ENCODE measurements around the gene CCDC171.

The CCDC171 gene

GRCh38 chr9:15736569-15736968 lies 183.7 kb downstream of the CCDC171 start:
- H3K9me3 ChIP-seq (ENCODE audit: insufficient read depth, low read length), result no peaks in the 10 kb centered on the region
- H3K79me2 ChIP-seq (ENCODE audit: insufficient read depth, low read length), result no peaks in the 10 kb centered on the region
- H3F3A ChIP-seq (ENCODE audit: insufficient read depth), result no peaks in the 10 kb centered on the region
- TF ChIP-seq CTCF (IDR thresholded peaks at IDR 0.05; ENCODE audit: insufficient read depth, low read length, poor library complexity, severe bottlenecking) (no peak), EZH2phosphoT487 (conservative IDR thresholded peaks at IDR 0.05; ENCODE audit: low read length) (no peak)
- no peak overlapping the region for H3K4me3 ChIP-seq (ENCODE audit: insufficient read depth, low read length, poor library complexity, severe bottlenecking)
- no peak overlapping the region for H3K27ac ChIP-seq (ENCODE audit: low read depth, low read length)
- H3K27me3 ChIP-seq (ENCODE audit: low read length), result no peaks in the 10 kb centered on the region
- no peaks in the 10 kb centered on the region for H3K9me2 ChIP-seq (replicated peaks; ENCODE audit: insufficient read depth, low read length)
- H4K20me1 ChIP-seq (ENCODE audit: low read depth, low read length), result no peaks in the 10 kb centered on the region
- H2AFZ ChIP-seq (ENCODE audit: low read depth, low read length, severe bottlenecking), result no peak overlapping the region
- no peaks in the 10 kb centered on the region for H3K36me3 ChIP-seq (ENCODE audit: low read length)
- H3K4me2 ChIP-seq (ENCODE audit: low read depth, low read length, poor library complexity, severe bottlenecking), result no peak overlapping the region
- H3K9ac ChIP-seq (ENCODE audit: low read length), result no peak overlapping the region

GRCh38 chr9:15738011-15738410 lies 185.2 kb downstream of the CCDC171 start:
- no peaks in the 10 kb centered on the region for H3K9me2 ChIP-seq (replicated peaks; ENCODE audit: insufficient read depth, low read length)
- H3K9ac ChIP-seq (ENCODE audit: low read length), result no peak overlapping the region
- TF ChIP-seq EZH2phosphoT487 (conservative IDR thresholded peaks at IDR 0.05; ENCODE audit: low read length), result no peak
- H3K27ac ChIP-seq (ENCODE audit: low read depth, low read length), result no peak overlapping the region
- no peak overlapping the region for H2AFZ ChIP-seq (ENCODE audit: low read depth, low read length, severe bottlenecking)
- H3F3A ChIP-seq (ENCODE audit: insufficient read depth), result no peaks in the 10 kb centered on the region
- no peaks in the 10 kb centered on the region for H3K9me3 ChIP-seq (ENCODE audit: insufficient read depth, low read length)
- H3K4me3 ChIP-seq (ENCODE audit: insufficient read depth, low read length, poor library complexity, severe bottlenecking), result no peak overlapping the region
- no peaks in the 10 kb centered on the region for H3K79me2 ChIP-seq (ENCODE audit: insufficient read depth, low read length)
- no peaks in the 10 kb centered on the region for H3K36me3 ChIP-seq (ENCODE audit: low read length)
- H3K27me3 ChIP-seq (ENCODE audit: low read length), result no peaks in the 10 kb centered on the region
- no peaks in the 10 kb centered on the region for H4K20me1 ChIP-seq (ENCODE audit: low read depth, low read length)
- no peak overlapping the region for H3K4me2 ChIP-seq (ENCODE audit: low read depth, low read length, poor library complexity, severe bottlenecking)

GRCh38 chr9:15741015-15741414 lies 188.2 kb downstream of the CCDC171 start:
- Histone ChIP-seq H3K9ac (ENCODE audit: low read length) (no peak overlapping the region), H3K9me2 (replicated peaks; ENCODE audit: insufficient read depth, low read length) (no peaks in the 10 kb centered on the region), H3K79me2 (ENCODE audit: insufficient read depth, low read length) (no peaks in the 10 kb centered on the region), H3F3A (ENCODE audit: insufficient read depth) (no peaks in the 10 kb centered on the region), H4K20me1 (ENCODE audit: low read depth, low read length) (no peaks in the 10 kb centered on the region), H3K27me3 (ENCODE audit: low read length) (no peaks in the 10 kb centered on the region), H3K4me2 (ENCODE audit: low read depth, low read length, poor library complexity, severe bottlenecking) (no peak overlapping the region), H3K9me3 (ENCODE audit: insufficient read depth, low read length) (no peaks in the 10 kb centered on the region), H3K27ac (ENCODE audit: low read depth, low read length) (no peak overlapping the region), H3K36me3 (ENCODE audit: low read length) (peaks cover 12% of the 10 kb centered on the region; the same call in 1 of the 2 replicates), H2AFZ (ENCODE audit: low read depth, low read length, severe bottlenecking) (no peak overlapping the region), H3K4me3 (ENCODE audit: insufficient read depth, low read length, poor library complexity, severe bottlenecking) (no peak overlapping the region)
- TF ChIP-seq EZH2phosphoT487 (conservative IDR thresholded peaks at IDR 0.05; ENCODE audit: low read length) (no peak), CTCF (IDR thresholded peaks at IDR 0.05; ENCODE audit: insufficient read depth, low read length, poor library complexity, severe bottlenecking) (no peak)

- no peak overlapping the region for H2AFZ ChIP-seq (ENCODE audit: low read depth, low read length, severe bottlenecking)
- H3K27me3 ChIP-seq (ENCODE audit: low read length), result no peaks in the 10 kb centered on the region
- H3K79me2 ChIP-seq (ENCODE audit: insufficient read depth, low read length), result no peaks in the 10 kb centered on the region
- TF ChIP-seq EZH2phosphoT487 (conservative IDR thresholded peaks at IDR 0.05; ENCODE audit: low read length) (no peak), CTCF (IDR thresholded peaks at IDR 0.05; ENCODE audit: insufficient read depth, low read length, poor library complexity, severe bottlenecking) (no peak)
- no peaks in the 10 kb centered on the region for H3F3A ChIP-seq (ENCODE audit: insufficient read depth)
- H3K4me3 ChIP-seq (ENCODE audit: insufficient read depth, low read length, poor library complexity, severe bottlenecking), result no peak overlapping the region
- H3K36me3 ChIP-seq (ENCODE audit: low read length), result peaks cover 14% of the 10 kb centered on the region; the same call in 1 of the 2 replicates
- no peak overlapping the region for H3K27ac ChIP-seq (ENCODE audit: low read depth, low read length)
- no peaks in the 10 kb centered on the region for H4K20me1 ChIP-seq (ENCODE audit: low read depth, low read length)
- no peak overlapping the region for H3K9ac ChIP-seq (ENCODE audit: low read length)
- H3K9me3 ChIP-seq (ENCODE audit: insufficient read depth, low read length), result no peaks in the 10 kb centered on the region
- no peak overlapping the region for H3K4me2 ChIP-seq (ENCODE audit: low read depth, low read length, poor library complexity, severe bottlenecking)
- H3K9me2 ChIP-seq (replicated peaks; ENCODE audit: insufficient read depth, low read length), result no peaks in the 10 kb centered on the region
Observed at GRCh38 chr9:15743512-15743911, 190.7 kb downstream of the CCDC171 start.

All from SU-DHL-6 (cell line).